CD14-positive monocyte (primary cell): ENCODE measurements around the gene IGF1. TPM values are rescaled to one million over a fixed set of nuclear protein-coding genes. Genes with fewer than 3 reads are reported as not detected.

Experiments
- DNase-seq, 3 donors: peaks; one replicate each; pipeline ENCODE4 v3.0.0-alpha.2; 2011 to 2022
- H2AFZ ChIP-seq: 2 replicates; pipeline ENCODE4 v1.6.0; 2012; ENCODE audit warnings: mild to moderate bottlenecking, low read depth, low read length, inconsistent platforms; ENCODE audit not compliant: insufficient read depth, poor library complexity, severe bottlenecking
- H3K27ac ChIP-seq, 2 donors: 1 replicate in 1 of 2; 2 replicates in 1 of 2; pipeline ENCODE4 v1.5.1; 2012 to 2013; ENCODE audit warnings: low read length in 2 of 2, control low read depth in 1 of 2, inconsistent platforms in 1 of 2, low read depth in 1 of 2, mild to moderate bottlenecking in 1 of 2
- H3K27me3 ChIP-seq, 2 donors: one replicate each; pipeline versions ENCODE4 v1.6.0 to v1.6.1; 2011 to 2013; ENCODE audit warnings: low read length in 2 of 2; ENCODE audit not compliant: control insufficient read depth in 2 of 2, insufficient read depth in 2 of 2
- H3K36me3 ChIP-seq, 2 donors: replicated peaks in 1 of 2; 1 replicate in 1 of 2; 2 replicates in 1 of 2; pipeline versions ENCODE4 v1.5.1 to v1.6.1; 2012 to 2013; ENCODE audit warnings: low read length in 2 of 2, control low read depth in 1 of 2, inconsistent platforms in 1 of 2, mild to moderate bottlenecking in 1 of 2; ENCODE audit not compliant: insufficient read depth in 2 of 2, control insufficient read depth in 1 of 2
- H3K4me1 ChIP-seq, 2 donors: 1 replicate in 1 of 2; 2 replicates in 1 of 2; pipeline versions ENCODE4 v1.5.1 to v1.6.1; 2012 to 2013; ENCODE audit warnings: low read length in 2 of 2, control low read depth in 1 of 2, inconsistent platforms in 1 of 2, mild to moderate bottlenecking in 1 of 2, moderate library complexity in 1 of 2; ENCODE audit not compliant: insufficient read depth in 2 of 2, control insufficient read depth in 1 of 2
- H3K4me2 ChIP-seq: replicated peaks from 2 replicates; pipeline ENCODE3; 2012; ENCODE audit warnings: low read length, moderate library complexity, mild to moderate bottlenecking; ENCODE audit not compliant: poor library complexity, severe bottlenecking; ENCODE audit errors: extremely low read depth
- H3K4me3 ChIP-seq, 3 experiments: fragments of 200-600 bp in 1 of 3; sonication (generic) in 1 of 3; replicated peaks in 1 of 3; 1 replicate in 2 of 3; 2 replicates in 1 of 3; pipeline ENCODE4 v1.5.1; 2011 to 2013; ENCODE audit warnings: low read length in 3 of 3, mild to moderate bottlenecking in 3 of 3, control low read depth in 2 of 3, low read depth in 2 of 3, inconsistent platforms in 1 of 3, moderate library complexity in 1 of 3
- H3K79me2 ChIP-seq: 2 replicates; pipeline ENCODE4 v1.6.0; 2012; ENCODE audit warnings: mild to moderate bottlenecking, control low read depth, inconsistent platforms, low read length, moderate library complexity; ENCODE audit not compliant: insufficient read depth
- H3K9ac ChIP-seq: 2 replicates; pipeline ENCODE4 v1.6.0; 2017; ENCODE audit warnings: low read length, mild to moderate bottlenecking; ENCODE audit not compliant: insufficient read depth, poor library complexity, severe bottlenecking
- H3K9me3 ChIP-seq, 2 donors: replicated peaks in 1 of 2; 1 replicate in 1 of 2; 2 replicates in 1 of 2; pipeline versions ENCODE4 v1.5.1 to v1.6.1; 2012 to 2013; ENCODE audit warnings: low read length in 2 of 2, control low read depth in 1 of 2; ENCODE audit not compliant: control insufficient read depth in 1 of 2, insufficient read depth in 1 of 2
- H4K20me1 ChIP-seq: 2 replicates; pipeline ENCODE4 v1.6.0; 2012; ENCODE audit warnings: mild to moderate bottlenecking, low read length, control low read depth, moderate library complexity; ENCODE audit not compliant: insufficient read depth
- H3K27ac Mint-ChIP-seq, 7 donors: one replicate each; pipeline ENCODE4 v1.8.0; 2020; ENCODE audit warnings: mild to moderate bottlenecking in 7 of 7, mixed read lengths in 7 of 7, moderate library complexity in 6 of 7, inconsistent platforms in 2 of 7
- H3K27me3 Mint-ChIP-seq, 3 donors: one replicate each; pipeline ENCODE4 v1.8.0; 2021 to 2022; ENCODE audit warnings: low read depth in 3 of 3, mild to moderate bottlenecking in 3 of 3, mixed read lengths in 3 of 3, moderate library complexity in 3 of 3, inconsistent platforms in 1 of 3
- H3K36me3 Mint-ChIP-seq, 2 donors: one replicate each; pipeline ENCODE4 v1.8.0; 2020; ENCODE audit warnings: mixed read lengths in 2 of 2, inconsistent platforms in 1 of 2, mild to moderate bottlenecking in 1 of 2
- H3K4me1 Mint-ChIP-seq: one replicate; pipeline ENCODE4 v1.8.0; 2020; ENCODE audit warnings: mild to moderate bottlenecking, mixed read lengths
- H3K4me3 Mint-ChIP-seq, 2 donors: one replicate each; pipeline ENCODE4 v1.8.0; 2020; ENCODE audit warnings: mild to moderate bottlenecking in 2 of 2, mixed read lengths in 2 of 2, moderate library complexity in 1 of 2
- H3K9me3 Mint-ChIP-seq, 7 donors: one replicate each; pipeline ENCODE4 v1.8.0; 2020 to 2022; ENCODE audit warnings: mixed read lengths in 7 of 7, mild to moderate bottlenecking in 6 of 7, moderate library complexity in 6 of 7, inconsistent platforms in 2 of 7
- CTCF ChIP-seq: fragments of 200-600 bp; IDR thresholded peaks from one replicate; pipeline ENCODE4 v1.8.0; 2022; ENCODE audit warnings: antibody characterized with exemption, mild to moderate bottlenecking
- WGBS: methylation state at CpG from one replicate; pipeline ENCODE4 v1.1.5; 2013; ENCODE audit warnings: missing lambda C conversion rate; ENCODE audit not compliant: insufficient coverage; 5-methylcytosine and 5-hydroxymethylcytosine counted together
- intact Hi-C, 2 donors: fragments of 100-400 bp; cut with micrococcal nuclease; formaldehyde crosslinking; loops; one replicate each; pipeline versions ENCODE4 v1.15.0 to v1.15.1; 2023
- polyA plus RNA-seq, 3 donors: library from polyadenylated mRNA; depleted of rRNA in 1 of 3; unstranded in 2 of 3; stranded (reverse) in 1 of 3; fragments of 300-500 nt in 2 of 3; fragments of >200 nt in 1 of 3; fragmentation: Illumina TruSeq in 2 of 3; gene quantifications; 1 replicate in 2 of 3; 2 replicates in 1 of 3; pipeline ENCODE4 v1.2.3, GENCODE V29; 2012 to 2021

Gene IGF1
- polyA plus RNA-seq, 3 donors = not detected

DNA sequence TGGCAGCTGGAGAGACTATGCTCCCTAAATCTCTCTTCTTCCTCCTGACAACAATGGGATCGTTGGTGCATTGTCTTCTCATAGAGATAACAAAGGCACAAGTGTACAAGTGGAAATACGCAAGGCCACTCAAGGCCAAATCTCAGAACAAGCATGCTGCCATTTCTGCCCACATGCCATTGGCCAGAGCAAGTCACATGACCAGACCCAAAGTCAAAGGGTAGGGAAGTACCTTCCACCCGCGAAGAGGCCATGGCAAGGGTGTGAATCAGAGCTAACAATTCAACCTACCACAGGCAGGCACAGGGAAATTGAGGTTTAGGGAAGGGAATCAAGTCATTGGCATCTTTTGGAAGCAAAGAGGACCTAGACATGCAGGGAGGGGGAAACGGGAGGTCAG, 38.5 kb upstream of the IGF1 start:
- H3K27me3 Mint-ChIP-seq = peaks cover 2 to 10% (median 4%) of the 10 kb centered on the region in 3 donors
- no peak for TF ChIP-seq CTCF
- no peaks in the 10 kb centered on the region for H3K36me3 ChIP-seq
- H3K9me3 Mint-ChIP-seq = peaks cover 0 to 6% (median 4%) of the 10 kb centered on the region in 7 donors
- H3K4me3 ChIP-seq = no peak overlapping the region
- H3K27me3 ChIP-seq = no peaks in the 10 kb centered on the region
- H3K36me3 Mint-ChIP-seq = no peaks in the 10 kb centered on the region
- peak in 1 of 3 donors; percentile 11 for DNase-seq
- H4K20me1 ChIP-seq = no peaks in the 10 kb centered on the region
- H2AFZ ChIP-seq = no peak overlapping the region
- 93% methylated on average over 3 of the region's 5 CpGs for WGBS
- no peak overlapping the region for H3K27ac Mint-ChIP-seq
- no peaks in the 10 kb centered on the region for H3K4me1 ChIP-seq
- no peak overlapping the region for H3K27ac ChIP-seq
- H3K9me3 ChIP-seq = no peaks in the 10 kb centered on the region
- H3K79me2 ChIP-seq = no peaks in the 10 kb centered on the region
- H3K4me1 Mint-ChIP-seq = no peaks in the 10 kb centered on the region
- intact Hi-C loops = no loop called here
- H3K9ac ChIP-seq = no peak overlapping the region
- no peak overlapping the region for H3K4me3 Mint-ChIP-seq
- no peak overlapping the region for H3K4me2 ChIP-seq

GRCh38 chr12:102514696-102515095, 34.3 kb upstream of the IGF1 start:
- H4K20me1 ChIP-seq = no peaks in the 10 kb centered on the region
- H3K4me1 ChIP-seq = peaks cover 9 to 10% of the 10 kb centered on the region in 2 donors
- no peaks in the 10 kb centered on the region for H3K27me3 ChIP-seq
- H3K79me2 ChIP-seq = no peaks in the 10 kb centered on the region
- Mint-ChIP-seq H3K27me3 (peaks cover 1 to 3% (median 2%) of the 10 kb centered on the region in 3 donors), H3K4me3 (no peak overlapping the region), H3K27ac (peak overlapping the region in 1 of 7 donors; percentile 33), H3K36me3 (no peaks in the 10 kb centered on the region), H3K9me3 (peaks cover 0 to 6% (median 3%) of the 10 kb centered on the region in 7 donors), H3K4me1 (peaks cover 14% of the 10 kb centered on the region)
- no CpG with 5 or more reads among the region's 1 CpG for WGBS
- no peak overlapping the region for H3K4me2 ChIP-seq
- no peak for DNase-seq
- H2AFZ ChIP-seq = no peak overlapping the region
- no peak overlapping the region for H3K27ac ChIP-seq
- TF ChIP-seq CTCF = no peak
- H3K9me3 ChIP-seq = no peaks in the 10 kb centered on the region
- intact Hi-C loops = no loop called here
- H3K36me3 ChIP-seq = no peaks in the 10 kb centered on the region
- H3K9ac ChIP-seq = no peak overlapping the region
- H3K4me3 ChIP-seq = no peak overlapping the region
